HepG2 (cell line): ENCODE data around the gene RASSF6. TPM values are rescaled to one million over a fixed set of nuclear protein-coding genes. Genes with fewer than 3 reads are reported as not detected.

Experiments
- RFXANK ChIP-seq: IDR thresholded peaks from 2 replicates; pipeline ENCODE4 v1.6.1; 2016
- SRSF1 ChIP-seq: fragments of 200-400 bp; formaldehyde crosslinking; optimal IDR thresholded peaks from 2 replicates; pipeline ENCODE3; 2017; ENCODE audit warnings: mild to moderate bottlenecking, low read depth, low read length, moderate library complexity
- ZFY ChIP-seq: sonication (generic); formaldehyde crosslinking; IDR thresholded peaks from 2 replicates; pipeline ENCODE4 v1.4.0; 2020; ENCODE audit warnings: missing genetic modification reagents
- ZNF260 ChIP-seq: sonication (generic); formaldehyde crosslinking; IDR thresholded peaks from 2 replicates; pipeline ENCODE4 v1.4.0; 2020; ENCODE audit warnings: missing genetic modification reagents, low read depth, mild to moderate bottlenecking, borderline replicate concordance
- ZNF333 ChIP-seq: sonication (generic); formaldehyde crosslinking; IDR thresholded peaks from 2 replicates; pipeline ENCODE4 v1.4.0; 2020; ENCODE audit warnings: mild to moderate bottlenecking, missing genetic modification reagents, borderline replicate concordance
- ZNF558 ChIP-seq: sonication (generic); formaldehyde crosslinking; IDR thresholded peaks from 2 replicates; pipeline ENCODE4 v1.9.0; 2022; ENCODE audit warnings: mild to moderate bottlenecking, missing genetic modification reagents, borderline replicate concordance
- ZNF607 ChIP-seq: sonication (generic); formaldehyde crosslinking; IDR thresholded peaks from 2 replicates; pipeline ENCODE4 v1.5.1; 2020; ENCODE audit warnings: missing genetic modification reagents, mild to moderate bottlenecking, borderline replicate concordance
- ZNF619 ChIP-seq: sonication (generic); formaldehyde crosslinking; IDR thresholded peaks from 2 replicates; pipeline ENCODE4 v1.4.0; 2020; ENCODE audit warnings: mild to moderate bottlenecking, missing genetic modification reagents
- polyA plus RNA-seq, 8 experiments: library from polyadenylated mRNA; depleted of rRNA in 3 of 8; stranded (reverse) in 7 of 8; unstranded in 1 of 8; fragments of >200 nt; fragmentation: Illumina TruSeq in 4 of 8; extraction: Trizol in 4 of 8; gene quantifications; 2 replicates each; pipeline versions ENCODE4 v1.2.1 to v1.2.3, GENCODE V29; 2011 to 2016; ENCODE audit warnings: low read depth in 4 of 8, missing spikeins in 1 of 8, mixed read lengths in 1 of 8; ENCODE audit not compliant: insufficient read depth in 1 of 8
- total RNA-seq, 5 experiments: library from RNA; depleted of rRNA; stranded (reverse); fragments of >200 nt; fragmentation: Illumina TruSeq; extraction: Trizol; gene quantifications; 2 replicates each; pipeline ENCODE4 v1.2.3, GENCODE V29; 2016; ENCODE audit warnings: low read depth in 1 of 5
- TF ChIP-seq, protein P1 (sequence below): sonication (generic); formaldehyde crosslinking; IDR thresholded peaks from 2 replicates; pipeline ENCODE4 v1.4.0; 2020; ENCODE audit warnings: missing genetic modification reagents, borderline replicate concordance
- TF ChIP-seq, protein P2 (sequence below): sonication (generic); formaldehyde crosslinking; IDR thresholded peaks from 2 replicates; pipeline ENCODE4 v1.4.0; 2020; ENCODE audit warnings: missing genetic modification reagents
- TF ChIP-seq, protein P3 (sequence below): IDR thresholded peaks from 2 replicates; pipeline ENCODE4 v1.6.1; 2016; ENCODE audit warnings: mild to moderate bottlenecking
- TF ChIP-seq, protein P4 (sequence below): sonication (generic); formaldehyde crosslinking; IDR thresholded peaks from 2 replicates; pipeline ENCODE4 v1.8.0; 2022; ENCODE audit warnings: missing genetic modification reagents, mild to moderate bottlenecking, moderate library complexity, borderline replicate concordance
- TF ChIP-seq, protein P5 (sequence below): sonication (generic); formaldehyde crosslinking; IDR thresholded peaks from 2 replicates; pipeline ENCODE4 v1.8.1; 2023; ENCODE audit warnings: mild to moderate bottlenecking, inconsistent platforms, moderate library complexity, missing genetic modification reagents, borderline replicate concordance
- TF ChIP-seq, protein P6 (sequence below): sonication (generic); formaldehyde crosslinking; conservative IDR thresholded peaks from 2 replicates; pipeline ENCODE4 v1.4.0; 2020; ENCODE audit warnings: missing genetic modification reagents
- TF ChIP-seq, protein P7 (sequence below): sonication (generic); formaldehyde crosslinking; IDR thresholded peaks from 2 replicates; pipeline ENCODE4 v1.5.0; 2020; ENCODE audit warnings: mild to moderate bottlenecking, missing genetic modification reagents
- TF ChIP-seq, protein P8 (sequence below): sonication (generic); formaldehyde crosslinking; IDR thresholded peaks from 2 replicates; pipeline ENCODE4 v1.4.0; 2020; ENCODE audit warnings: low read depth, mild to moderate bottlenecking, missing genetic modification reagents

Gene RASSF6
- total and polyA plus RNA-seq, 2 of the 13 experiments (the other 11 are each of a cell fraction or from before 2014, with no cell fraction given): 0.03 to 0.11 TPM

DNA sequence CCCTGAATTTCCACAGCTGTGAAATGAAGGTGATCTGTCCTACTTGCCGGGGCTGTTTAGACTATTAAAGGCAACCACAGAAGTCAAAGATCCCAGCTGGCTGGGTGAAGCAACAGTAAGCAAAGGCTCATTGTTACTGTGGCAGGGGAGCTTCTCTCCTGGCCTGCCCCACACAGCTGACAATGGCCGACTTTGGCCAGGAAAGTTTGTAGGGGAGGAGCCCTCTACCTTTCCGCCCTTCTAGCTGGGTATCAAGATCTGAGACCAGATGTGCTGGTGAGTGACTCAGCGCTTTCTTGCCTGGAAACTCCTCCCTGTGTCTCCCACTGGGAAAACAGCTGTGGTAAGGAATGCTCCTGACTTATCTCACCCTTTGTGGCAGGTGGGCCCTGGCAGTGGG, 21.1 kb downstream of the RASSF6 start (continued):
- TF ChIP-seq, protein P1, sequence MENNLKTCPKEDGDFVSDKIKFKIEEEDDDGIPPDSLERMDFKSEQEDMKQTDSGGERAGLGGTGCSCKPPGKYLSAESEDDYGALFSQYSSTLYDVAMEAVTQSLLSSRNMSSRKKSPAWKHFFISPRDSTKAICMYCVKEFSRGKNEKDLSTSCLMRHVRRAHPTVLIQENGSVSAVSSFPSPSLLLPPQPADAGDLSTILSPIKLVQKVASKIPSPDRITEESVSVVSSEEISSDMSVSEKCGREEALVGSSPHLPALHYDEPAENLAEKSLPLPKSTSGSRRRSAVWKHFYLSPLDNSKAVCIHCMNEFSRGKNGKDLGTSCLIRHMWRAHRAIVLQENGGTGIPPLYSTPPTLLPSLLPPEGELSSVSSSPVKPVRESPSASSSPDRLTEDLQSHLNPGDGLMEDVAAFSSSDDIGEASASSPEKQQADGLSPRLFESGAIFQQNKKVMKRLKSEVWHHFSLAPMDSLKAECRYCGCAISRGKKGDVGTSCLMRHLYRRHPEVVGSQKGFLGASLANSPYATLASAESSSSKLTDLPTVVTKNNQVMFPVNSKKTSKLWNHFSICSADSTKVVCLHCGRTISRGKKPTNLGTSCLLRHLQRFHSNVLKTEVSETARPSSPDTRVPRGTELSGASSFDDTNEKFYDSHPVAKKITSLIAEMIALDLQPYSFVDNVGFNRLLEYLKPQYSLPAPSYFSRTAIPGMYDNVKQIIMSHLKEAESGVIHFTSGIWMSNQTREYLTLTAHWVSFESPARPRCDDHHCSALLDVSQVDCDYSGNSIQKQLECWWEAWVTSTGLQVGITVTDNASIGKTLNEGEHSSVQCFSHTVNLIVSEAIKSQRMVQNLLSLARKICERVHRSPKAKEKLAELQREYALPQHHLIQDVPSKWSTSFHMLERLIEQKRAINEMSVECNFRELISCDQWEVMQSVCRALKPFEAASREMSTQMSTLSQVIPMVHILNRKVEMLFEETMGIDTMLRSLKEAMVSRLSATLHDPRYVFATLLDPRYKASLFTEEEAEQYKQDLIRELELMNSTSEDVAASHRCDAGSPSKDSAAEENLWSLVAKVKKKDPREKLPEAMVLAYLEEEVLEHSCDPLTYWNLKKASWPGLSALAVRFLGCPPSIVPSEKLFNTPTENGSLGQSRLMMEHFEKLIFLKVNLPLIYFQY (CRISPR knock-in tag): no peak
- TF ChIP-seq RFXANK (no peak), ZNF333 (CRISPR knock-in tag) (no peak), ZNF558 (no peak), ZNF260 (CRISPR knock-in tag) (no peak), ZNF607 (CRISPR knock-in tag) (no peak), SRSF1 (no peak), ZFY (no peak), ZNF619 (CRISPR knock-in tag) (no peak)
- TF ChIP-seq, protein P2, sequence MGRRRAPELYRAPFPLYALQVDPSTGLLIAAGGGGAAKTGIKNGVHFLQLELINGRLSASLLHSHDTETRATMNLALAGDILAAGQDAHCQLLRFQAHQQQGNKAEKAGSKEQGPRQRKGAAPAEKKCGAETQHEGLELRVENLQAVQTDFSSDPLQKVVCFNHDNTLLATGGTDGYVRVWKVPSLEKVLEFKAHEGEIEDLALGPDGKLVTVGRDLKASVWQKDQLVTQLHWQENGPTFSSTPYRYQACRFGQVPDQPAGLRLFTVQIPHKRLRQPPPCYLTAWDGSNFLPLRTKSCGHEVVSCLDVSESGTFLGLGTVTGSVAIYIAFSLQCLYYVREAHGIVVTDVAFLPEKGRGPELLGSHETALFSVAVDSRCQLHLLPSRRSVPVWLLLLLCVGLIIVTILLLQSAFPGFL (CRISPR knock-in tag): no peak
- TF ChIP-seq, protein P3, sequence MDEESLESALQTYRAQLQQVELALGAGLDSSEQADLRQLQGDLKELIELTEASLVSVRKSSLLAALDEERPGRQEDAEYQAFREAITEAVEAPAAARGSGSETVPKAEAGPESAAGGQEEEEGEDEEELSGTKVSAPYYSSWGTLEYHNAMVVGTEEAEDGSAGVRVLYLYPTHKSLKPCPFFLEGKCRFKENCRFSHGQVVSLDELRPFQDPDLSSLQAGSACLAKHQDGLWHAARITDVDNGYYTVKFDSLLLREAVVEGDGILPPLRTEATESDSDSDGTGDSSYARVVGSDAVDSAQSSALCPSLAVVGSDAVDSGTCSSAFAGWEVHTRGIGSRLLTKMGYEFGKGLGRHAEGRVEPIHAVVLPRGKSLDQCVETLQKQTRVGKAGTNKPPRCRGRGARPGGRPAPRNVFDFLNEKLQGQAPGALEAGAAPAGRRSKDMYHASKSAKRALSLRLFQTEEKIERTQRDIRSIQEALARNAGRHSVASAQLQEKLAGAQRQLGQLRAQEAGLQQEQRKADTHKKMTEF: peak; percentile 85
- TF ChIP-seq, protein P4, sequence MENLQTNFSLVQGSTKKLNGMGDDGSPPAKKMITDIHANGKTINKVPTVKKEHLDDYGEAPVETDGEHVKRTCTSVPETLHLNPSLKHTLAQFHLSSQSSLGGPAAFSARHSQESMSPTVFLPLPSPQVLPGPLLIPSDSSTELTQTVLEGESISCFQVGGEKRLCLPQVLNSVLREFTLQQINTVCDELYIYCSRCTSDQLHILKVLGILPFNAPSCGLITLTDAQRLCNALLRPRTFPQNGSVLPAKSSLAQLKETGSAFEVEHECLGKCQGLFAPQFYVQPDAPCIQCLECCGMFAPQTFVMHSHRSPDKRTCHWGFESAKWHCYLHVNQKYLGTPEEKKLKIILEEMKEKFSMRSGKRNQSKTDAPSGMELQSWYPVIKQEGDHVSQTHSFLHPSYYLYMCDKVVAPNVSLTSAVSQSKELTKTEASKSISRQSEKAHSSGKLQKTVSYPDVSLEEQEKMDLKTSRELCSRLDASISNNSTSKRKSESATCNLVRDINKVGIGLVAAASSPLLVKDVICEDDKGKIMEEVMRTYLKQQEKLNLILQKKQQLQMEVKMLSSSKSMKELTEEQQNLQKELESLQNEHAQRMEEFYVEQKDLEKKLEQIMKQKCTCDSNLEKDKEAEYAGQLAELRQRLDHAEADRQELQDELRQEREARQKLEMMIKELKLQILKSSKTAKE (CRISPR knock-in tag): no peak
- TF ChIP-seq, protein P5, sequence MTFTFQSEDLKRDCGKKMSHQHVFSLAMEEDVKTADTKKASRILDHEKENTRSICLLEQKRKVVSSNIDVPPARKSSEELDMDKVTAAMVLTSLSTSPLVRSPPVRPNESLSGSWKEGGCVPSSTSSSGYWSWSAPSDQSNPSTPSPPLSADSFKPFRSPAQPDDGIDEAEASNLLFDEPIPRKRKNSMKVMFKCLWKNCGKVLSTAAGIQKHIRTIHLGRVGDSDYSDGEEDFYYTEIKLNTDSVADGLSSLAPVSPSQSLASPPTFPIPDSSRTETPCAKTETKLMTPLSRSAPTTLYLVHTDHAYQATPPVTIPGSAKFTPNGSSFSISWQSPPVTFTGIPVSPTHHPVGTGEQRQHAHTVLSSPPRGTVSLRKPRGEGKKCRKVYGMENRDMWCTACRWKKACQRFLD: no peak
- TF ChIP-seq, protein P6, sequence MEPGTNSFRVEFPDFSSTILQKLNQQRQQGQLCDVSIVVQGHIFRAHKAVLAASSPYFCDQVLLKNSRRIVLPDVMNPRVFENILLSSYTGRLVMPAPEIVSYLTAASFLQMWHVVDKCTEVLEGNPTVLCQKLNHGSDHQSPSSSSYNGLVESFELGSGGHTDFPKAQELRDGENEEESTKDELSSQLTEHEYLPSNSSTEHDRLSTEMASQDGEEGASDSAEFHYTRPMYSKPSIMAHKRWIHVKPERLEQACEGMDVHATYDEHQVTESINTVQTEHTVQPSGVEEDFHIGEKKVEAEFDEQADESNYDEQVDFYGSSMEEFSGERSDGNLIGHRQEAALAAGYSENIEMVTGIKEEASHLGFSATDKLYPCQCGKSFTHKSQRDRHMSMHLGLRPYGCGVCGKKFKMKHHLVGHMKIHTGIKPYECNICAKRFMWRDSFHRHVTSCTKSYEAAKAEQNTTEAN (CRISPR knock-in tag): no peak
- TF ChIP-seq, protein P7, sequence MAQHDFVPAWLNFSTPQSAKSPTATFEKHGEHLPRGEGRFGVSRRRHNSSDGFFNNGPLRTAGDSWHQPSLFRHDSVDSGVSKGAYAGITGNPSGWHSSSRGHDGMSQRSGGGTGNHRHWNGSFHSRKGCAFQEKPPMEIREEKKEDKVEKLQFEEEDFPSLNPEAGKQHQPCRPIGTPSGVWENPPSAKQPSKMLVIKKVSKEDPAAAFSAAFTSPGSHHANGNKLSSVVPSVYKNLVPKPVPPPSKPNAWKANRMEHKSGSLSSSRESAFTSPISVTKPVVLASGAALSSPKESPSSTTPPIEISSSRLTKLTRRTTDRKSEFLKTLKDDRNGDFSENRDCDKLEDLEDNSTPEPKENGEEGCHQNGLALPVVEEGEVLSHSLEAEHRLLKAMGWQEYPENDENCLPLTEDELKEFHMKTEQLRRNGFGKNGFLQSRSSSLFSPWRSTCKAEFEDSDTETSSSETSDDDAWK (CRISPR knock-in tag): no peak
- TF ChIP-seq, protein P8, sequence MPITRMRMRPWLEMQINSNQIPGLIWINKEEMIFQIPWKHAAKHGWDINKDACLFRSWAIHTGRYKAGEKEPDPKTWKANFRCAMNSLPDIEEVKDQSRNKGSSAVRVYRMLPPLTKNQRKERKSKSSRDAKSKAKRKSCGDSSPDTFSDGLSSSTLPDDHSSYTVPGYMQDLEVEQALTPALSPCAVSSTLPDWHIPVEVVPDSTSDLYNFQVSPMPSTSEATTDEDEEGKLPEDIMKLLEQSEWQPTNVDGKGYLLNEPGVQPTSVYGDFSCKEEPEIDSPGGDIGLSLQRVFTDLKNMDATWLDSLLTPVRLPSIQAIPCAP (CRISPR knock-in tag): no peak
